Mesenchymal stem cell (in vitro differentiated cells and primary cell): ENCODE data around the gene SOX18.

Experiments
- DNase-seq: peaks from one replicate; pipeline ENCODE4 v3.0.0-alpha.2; 2013
- H2AFZ ChIP-seq: one replicate; pipeline ENCODE4 v1.6.1; 2013; ENCODE audit warnings: low read depth, mild to moderate bottlenecking, control low read depth, inconsistent platforms, low read length, moderate library complexity
- H2AK5ac ChIP-seq: 2 replicates; pipeline ENCODE4 v1.6.1; 2013; ENCODE audit warnings: low read length, moderate library complexity, mild to moderate bottlenecking, inconsistent platforms; ENCODE audit not compliant: severe bottlenecking
- H2BK120ac ChIP-seq: one replicate; pipeline ENCODE4 v1.6.1; 2013; ENCODE audit warnings: low read depth, mild to moderate bottlenecking, inconsistent platforms, low read length, moderate library complexity
- H2BK12ac ChIP-seq, 2 experiments: one replicate each; pipeline ENCODE4 v1.6.1; 2013; ENCODE audit warnings: inconsistent platforms in 2 of 2, low read length in 2 of 2, mild to moderate bottlenecking in 2 of 2, moderate library complexity in 2 of 2, control low read depth in 1 of 2
- H2BK15ac ChIP-seq: one replicate; pipeline ENCODE4 v1.6.1; 2013; ENCODE audit warnings: mild to moderate bottlenecking, low read depth, inconsistent platforms; ENCODE audit not compliant: poor library complexity, severe bottlenecking
- H2BK5ac ChIP-seq: 2 replicates; pipeline ENCODE4 v1.6.1; 2013; ENCODE audit warnings: low read depth, mild to moderate bottlenecking, low read length, control low read depth, inconsistent platforms; ENCODE audit not compliant: poor library complexity, severe bottlenecking
- H3K14ac ChIP-seq, 2 experiments: one replicate each; pipeline ENCODE4 v1.6.1; 2013; ENCODE audit warnings: inconsistent platforms in 2 of 2, low read length in 2 of 2, control low read depth in 1 of 2, mild to moderate bottlenecking in 1 of 2, moderate library complexity in 1 of 2
- H3K18ac ChIP-seq, 2 experiments: one replicate each; pipeline ENCODE4 v1.6.1; 2013; ENCODE audit warnings: inconsistent platforms in 2 of 2, low read length in 2 of 2, control low read depth in 1 of 2, low read depth in 1 of 2, mild to moderate bottlenecking in 1 of 2
- H3K23ac ChIP-seq, 2 experiments: one replicate each; pipeline ENCODE4 v1.6.1; 2013; ENCODE audit warnings: inconsistent platforms in 2 of 2, low read length in 2 of 2, mild to moderate bottlenecking in 2 of 2, moderate library complexity in 2 of 2, control low read depth in 1 of 2
- H3K27ac ChIP-seq: 2 replicates; pipeline ENCODE4 v1.5.1; 2013; ENCODE audit warnings: mild to moderate bottlenecking, moderate library complexity, low read length, control low read depth, inconsistent platforms; ENCODE audit not compliant: poor library complexity, severe bottlenecking
- H3K27me3 ChIP-seq, 2 experiments: 2 replicates each; pipeline versions ENCODE4 v1.6.1 to v1.7.0; 2013; ENCODE audit warnings: low read length in 2 of 2, mild to moderate bottlenecking in 2 of 2, moderate library complexity in 2 of 2, control low read depth in 1 of 2, inconsistent platforms in 1 of 2; ENCODE audit not compliant: control insufficient read depth in 1 of 2, insufficient read depth in 1 of 2
- H3K36me3 ChIP-seq, 2 experiments: 2 replicates each; pipeline versions ENCODE4 v1.6.1 to v1.7.0; 2013; ENCODE audit warnings: low read length in 2 of 2, control low read depth in 1 of 2, inconsistent platforms in 1 of 2, low read depth in 1 of 2, mild to moderate bottlenecking in 1 of 2; ENCODE audit not compliant: insufficient read depth in 2 of 2, control insufficient read depth in 1 of 2
- H3K4ac ChIP-seq, 2 experiments: one replicate each; pipeline ENCODE4 v1.6.1; 2013; ENCODE audit warnings: inconsistent platforms in 2 of 2, low read length in 2 of 2, mild to moderate bottlenecking in 2 of 2, moderate library complexity in 2 of 2, control low read depth in 1 of 2, low read depth in 1 of 2
- H3K4me1 ChIP-seq: 2 replicates; pipeline ENCODE4 v1.6.1; 2013; ENCODE audit warnings: low read depth, low read length, control low read depth; ENCODE audit not compliant: control insufficient read depth, insufficient read depth
- H3K4me2 ChIP-seq: 2 replicates; pipeline ENCODE4 v1.6.1; 2013; ENCODE audit warnings: low read length, mild to moderate bottlenecking, inconsistent platforms; ENCODE audit not compliant: poor library complexity, severe bottlenecking
- H3K4me3 ChIP-seq, 2 experiments: 2 replicates each; pipeline versions ENCODE4 v1.5.1 to v1.7.0; 2013; ENCODE audit warnings: low read length in 2 of 2, mild to moderate bottlenecking in 2 of 2, control low read depth in 1 of 2, low read depth in 1 of 2; ENCODE audit not compliant: insufficient read depth in 1 of 2
- H3K79me1 ChIP-seq: replicated peaks from 2 replicates; pipeline ENCODE4 v1.6.1; 2013; ENCODE audit warnings: mild to moderate bottlenecking, control low read depth, low read length, inconsistent platforms; ENCODE audit not compliant: poor library complexity, severe bottlenecking
- H3K9ac ChIP-seq: 2 replicates; pipeline ENCODE4 v1.7.0; 2013; ENCODE audit warnings: mild to moderate bottlenecking, low read length, moderate library complexity
- H3K9me3 ChIP-seq: 2 replicates; pipeline ENCODE4 v1.7.0; 2013; ENCODE audit warnings: mild to moderate bottlenecking, low read length; ENCODE audit not compliant: control insufficient read depth
- H4K8ac ChIP-seq: one replicate; pipeline ENCODE4 v1.6.1; 2013; ENCODE audit warnings: inconsistent platforms, mild to moderate bottlenecking, low read length, moderate library complexity
- H4K91ac ChIP-seq: one replicate; pipeline ENCODE4 v1.6.1; 2013; ENCODE audit warnings: mild to moderate bottlenecking, low read length, inconsistent platforms
- WGBS: methylation state at CpG from one replicate; pipeline ENCODE4 v1.1.7; 2013; ENCODE audit warnings: mixed read lengths; 5-methylcytosine and 5-hydroxymethylcytosine counted together

Gene SOX18

DNA sequence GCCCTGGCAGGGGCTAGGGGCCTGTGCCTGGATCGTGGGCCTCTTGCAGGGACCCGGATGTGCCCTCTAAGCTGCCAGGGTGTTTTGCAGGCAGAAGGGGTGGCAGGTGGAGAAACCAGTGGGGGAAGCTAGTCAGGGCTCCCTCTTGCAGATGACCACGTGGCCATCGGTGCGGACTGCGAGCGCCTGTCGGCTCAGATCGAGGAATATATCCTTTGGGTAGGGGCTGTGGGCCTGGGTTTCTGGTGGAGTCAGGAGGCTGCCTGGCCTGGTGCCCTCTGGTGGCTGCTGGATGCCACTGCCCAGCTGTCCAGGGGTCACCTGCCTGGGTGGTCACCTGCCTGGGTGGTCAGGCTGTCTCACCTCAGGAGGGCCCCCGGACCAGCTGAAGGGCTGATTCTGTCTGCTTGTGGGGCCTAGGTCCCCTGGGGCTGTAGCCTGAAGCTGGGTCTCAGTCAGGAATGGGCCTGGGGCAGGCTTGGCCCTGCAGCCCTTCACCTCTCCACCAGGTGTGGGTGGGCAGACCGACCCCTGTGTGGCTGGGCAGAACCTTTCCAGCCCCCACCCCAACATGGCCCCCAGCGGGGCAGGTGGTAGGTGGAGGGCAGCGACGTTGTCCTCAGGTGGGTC lies 20.3 kb upstream of the SOX18 start:
- no peak overlapping the region for H4K91ac ChIP-seq
- H3K9me3 ChIP-seq: no peaks in the 10 kb centered on the region
- no peak overlapping the region for H3K9ac ChIP-seq
- no peak overlapping the region for H3K4ac ChIP-seq
- no peak overlapping the region for H3K4me3 ChIP-seq
- H2BK15ac ChIP-seq: no peak overlapping the region
- H3K14ac ChIP-seq: no peak overlapping the region
- no peak overlapping the region for H3K27ac ChIP-seq
- no peaks in the 10 kb centered on the region for H3K27me3 ChIP-seq
- no peak overlapping the region for H2BK12ac ChIP-seq
- H3K36me3 ChIP-seq: peaks cover 17 to 66% of the 10 kb centered on the region in 2 experiments
- DNase-seq: no peak
- no peak overlapping the region for H3K23ac ChIP-seq
- no peak overlapping the region for H3K18ac ChIP-seq
- H3K79me1 ChIP-seq: peaks cover 2% of the 10 kb centered on the region
- no peak overlapping the region for H4K8ac ChIP-seq
- 59% methylated on average over 14 of the region's 14 CpGs for WGBS
- H2AK5ac ChIP-seq: no peak overlapping the region
- H2BK120ac ChIP-seq: no peak overlapping the region
- no peak overlapping the region for H3K4me2 ChIP-seq
- no peak overlapping the region for H2BK5ac ChIP-seq
- peaks cover 29% of the 10 kb centered on the region for H3K4me1 ChIP-seq
- no peak overlapping the region for H2AFZ ChIP-seq

- Histone ChIP-seq H2BK12ac (no peak overlapping the region), H2AFZ (no peak overlapping the region)
- 93% methylated on average over 20 of the region's 20 CpGs for WGBS
Observed at GRCh38 chr20:64069209-64069613, 19.8 kb upstream of the SOX18 start.

DNA sequence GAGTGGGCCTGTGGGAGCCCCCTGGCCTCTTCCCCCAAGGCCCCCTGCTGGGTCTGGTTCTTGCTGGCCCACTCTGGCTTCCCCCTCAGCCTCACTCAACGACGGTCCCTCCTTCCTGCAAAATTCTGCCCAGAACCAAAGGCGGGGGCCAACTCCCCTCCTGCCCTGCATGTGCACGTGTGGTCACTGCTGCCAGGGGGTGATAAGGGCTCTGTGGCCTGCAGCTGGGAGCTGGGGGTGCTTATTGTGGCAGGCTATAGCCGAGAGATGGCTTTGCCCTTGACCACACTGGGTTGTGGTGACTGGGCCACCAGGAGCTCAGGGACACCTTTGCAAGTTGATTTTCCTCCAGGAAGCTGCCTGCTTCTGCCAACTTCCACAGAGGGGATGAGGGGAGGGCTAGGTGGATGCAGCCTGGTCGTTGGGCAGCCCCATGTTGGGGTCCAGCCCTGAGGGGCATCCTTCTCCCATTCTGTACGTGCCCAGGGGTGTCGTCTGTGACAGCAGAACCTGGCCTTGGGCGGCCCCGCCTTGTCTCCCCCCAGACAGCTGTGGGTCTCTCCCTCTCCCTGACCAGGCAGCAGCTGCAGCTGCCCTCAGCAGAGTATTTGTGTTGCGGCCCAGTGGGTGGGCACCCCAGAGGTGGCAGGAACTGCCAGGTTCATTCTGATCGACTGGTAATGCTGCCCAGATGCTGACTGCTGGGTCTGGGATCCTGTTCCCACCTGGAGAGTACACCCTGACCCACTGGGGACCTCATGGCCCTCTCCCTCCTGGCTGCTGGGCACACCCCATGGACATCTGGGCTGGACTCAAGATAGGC lies 19.2 kb upstream of the SOX18 start:
- Histone ChIP-seq H3K9me3 (no peaks in the 10 kb centered on the region), H2BK120ac (no peak overlapping the region), H3K4ac (no peak overlapping the region), H2AK5ac (no peak overlapping the region), H3K27me3 (no peaks in the 10 kb centered on the region), H2BK5ac (no peak overlapping the region), H3K14ac (no peak overlapping the region), H3K27ac (no peak overlapping the region), H4K91ac (no peak overlapping the region), H3K36me3 (peaks cover 11 to 55% of the 10 kb centered on the region in 2 experiments), H3K4me1 (peaks cover 39% of the 10 kb centered on the region), H3K23ac (no peak overlapping the region), H3K9ac (no peak overlapping the region), H4K8ac (no peak overlapping the region), H3K79me1 (peaks cover 7% of the 10 kb centered on the region), H2BK15ac (no peak overlapping the region), H2BK12ac (no peak overlapping the region), H3K4me3 (no peak overlapping the region), H2AFZ (no peak overlapping the region), H3K18ac (no peak overlapping the region), H3K4me2 (no peak overlapping the region)
- no peak for DNase-seq
- WGBS: 90% methylated on average over 12 of the region's 12 CpGs

More at GRCh38 chr20:64069209-64069613, 19.8 kb upstream of the SOX18 start:
- Histone ChIP-seq H3K27me3 (no peaks in the 10 kb centered on the region), H2BK120ac (no peak overlapping the region), H3K79me1 (peaks cover 2% of the 10 kb centered on the region), H2BK5ac (no peak overlapping the region), H2BK15ac (no peak overlapping the region), H3K9me3 (no peaks in the 10 kb centered on the region), H3K18ac (no peak overlapping the region), H3K4ac (no peak overlapping the region), H2AK5ac (no peak overlapping the region), H3K23ac (no peak overlapping the region), H3K36me3 (peaks cover 17 to 61% of the 10 kb centered on the region in 2 experiments), H3K4me1 (peaks cover 33% of the 10 kb centered on the region), H3K14ac (no peak overlapping the region), H3K4me3 (no peak overlapping the region), H3K9ac (no peak overlapping the region), H4K8ac (no peak overlapping the region), H3K27ac (no peak overlapping the region), H4K91ac (no peak overlapping the region), H3K4me2 (no peak overlapping the region)
- DNase-seq: no peak

- 86% methylated on average over 9 of the region's 12 CpGs for WGBS
- no peaks in the 10 kb centered on the region for H3K9me3 ChIP-seq
- no peak overlapping the region for H3K4me2 ChIP-seq
- no peaks in the 10 kb centered on the region for H3K27me3 ChIP-seq
- H3K4me1 ChIP-seq: peaks cover 41% of the 10 kb centered on the region
- no peak overlapping the region for H2BK15ac ChIP-seq
- H3K18ac ChIP-seq: no peak overlapping the region
- H2BK120ac ChIP-seq: no peak overlapping the region
- H3K23ac ChIP-seq: no peak overlapping the region
- no peak overlapping the region for H4K91ac ChIP-seq
- H3K4ac ChIP-seq: no peak overlapping the region
- peaks cover 11% of the 10 kb centered on the region for H3K79me1 ChIP-seq
- no peak overlapping the region for H4K8ac ChIP-seq
- H3K14ac ChIP-seq: no peak overlapping the region
- H3K27ac ChIP-seq: no peak overlapping the region
- H2BK12ac ChIP-seq: no peak overlapping the region
- no peak for DNase-seq
- no peak overlapping the region for H2BK5ac ChIP-seq
- peaks cover 9 to 50% of the 10 kb centered on the region in 2 experiments for H3K36me3 ChIP-seq
- H2AK5ac ChIP-seq: peak overlapping the region; percentile 10
- H3K4me3 ChIP-seq: no peak overlapping the region
- H3K9ac ChIP-seq: no peak overlapping the region
- no peak overlapping the region for H2AFZ ChIP-seq
Observed at GRCh38 chr20:64067733-64068307, 18.4 kb upstream of the SOX18 start.
